ENCODE data around the gene RPS25.

The RPS25 gene

DNA sequence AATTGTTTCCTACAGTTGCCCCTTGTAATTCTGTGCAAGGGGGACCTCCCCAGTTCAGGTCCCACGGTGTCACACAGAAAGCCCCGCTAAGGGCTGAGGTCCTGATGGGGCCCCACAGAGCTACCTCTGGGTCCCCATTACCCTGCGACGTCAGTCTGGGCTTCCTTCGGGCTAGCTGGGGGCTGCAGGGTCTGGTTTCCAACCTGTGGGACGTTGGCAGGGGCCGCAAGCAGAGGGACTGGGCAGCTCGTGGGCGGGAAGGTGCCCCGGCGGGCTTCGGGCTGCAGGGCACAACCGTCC, 11.8 kb upstream of the RPS25 start:
- DNase-seq (ENCODE audit: low read depth) = no peak
- peak overlapping the region; percentile 95 for H3K4me3 ChIP-seq (ENCODE audit: control insufficient read depth, low read depth, low read length)
- TF ChIP-seq, protein P1, sequence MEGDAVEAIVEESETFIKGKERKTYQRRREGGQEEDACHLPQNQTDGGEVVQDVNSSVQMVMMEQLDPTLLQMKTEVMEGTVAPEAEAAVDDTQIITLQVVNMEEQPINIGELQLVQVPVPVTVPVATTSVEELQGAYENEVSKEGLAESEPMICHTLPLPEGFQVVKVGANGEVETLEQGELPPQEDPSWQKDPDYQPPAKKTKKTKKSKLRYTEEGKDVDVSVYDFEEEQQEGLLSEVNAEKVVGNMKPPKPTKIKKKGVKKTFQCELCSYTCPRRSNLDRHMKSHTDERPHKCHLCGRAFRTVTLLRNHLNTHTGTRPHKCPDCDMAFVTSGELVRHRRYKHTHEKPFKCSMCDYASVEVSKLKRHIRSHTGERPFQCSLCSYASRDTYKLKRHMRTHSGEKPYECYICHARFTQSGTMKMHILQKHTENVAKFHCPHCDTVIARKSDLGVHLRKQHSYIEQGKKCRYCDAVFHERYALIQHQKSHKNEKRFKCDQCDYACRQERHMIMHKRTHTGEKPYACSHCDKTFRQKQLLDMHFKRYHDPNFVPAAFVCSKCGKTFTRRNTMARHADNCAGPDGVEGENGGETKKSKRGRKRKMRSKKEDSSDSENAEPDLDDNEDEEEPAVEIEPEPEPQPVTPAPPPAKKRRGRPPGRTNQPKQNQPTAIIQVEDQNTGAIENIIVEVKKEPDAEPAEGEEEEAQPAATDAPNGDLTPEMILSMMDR (IDR thresholded peaks at IDR 0.05; ENCODE audit: control insufficient read depth, insufficient read depth, low read depth, low read length, missing control alignments) = no peak

DNA sequence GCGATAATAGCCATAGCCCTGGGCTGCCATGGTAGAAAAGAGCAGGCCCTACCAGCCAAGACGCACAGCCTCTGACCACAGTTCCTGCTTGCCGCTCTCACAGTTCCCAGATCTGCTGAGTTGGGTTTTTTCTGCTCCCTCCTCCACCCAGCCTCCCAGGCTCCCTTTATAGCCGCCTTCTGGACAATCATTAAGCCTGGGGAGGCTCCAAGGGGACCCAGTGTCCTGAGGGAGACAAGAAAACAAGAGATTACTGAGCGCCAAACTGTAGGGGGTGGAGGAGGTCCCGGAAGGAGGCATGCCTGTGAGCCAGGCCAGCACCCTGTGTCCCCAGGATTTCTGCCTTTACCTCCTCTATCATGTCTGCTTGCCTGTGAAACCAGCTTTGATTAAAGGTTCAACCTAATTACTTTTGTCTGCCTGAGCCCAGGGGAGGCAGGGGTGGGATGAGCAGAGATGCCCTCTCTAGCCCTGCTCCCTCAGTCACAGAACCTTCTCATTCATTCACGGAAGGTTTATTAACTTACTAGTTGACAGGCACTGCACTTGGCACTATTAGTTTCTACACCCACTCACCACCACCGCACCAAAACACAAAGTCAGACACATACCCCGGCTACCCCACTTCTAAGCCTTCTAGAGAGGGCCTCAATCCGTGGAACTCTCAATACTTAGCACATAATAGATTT, 11.3 kb upstream of the RPS25 start:
- no peak overlapping the region for H3K4me3 ChIP-seq (ENCODE audit: control insufficient read depth, low read depth, low read length)
- no peak for DNase-seq (ENCODE audit: low read depth)
- TF ChIP-seq, protein P1 (IDR thresholded peaks at IDR 0.05; ENCODE audit: control insufficient read depth, insufficient read depth, low read depth, low read length, missing control alignments) = no peak

DNA sequence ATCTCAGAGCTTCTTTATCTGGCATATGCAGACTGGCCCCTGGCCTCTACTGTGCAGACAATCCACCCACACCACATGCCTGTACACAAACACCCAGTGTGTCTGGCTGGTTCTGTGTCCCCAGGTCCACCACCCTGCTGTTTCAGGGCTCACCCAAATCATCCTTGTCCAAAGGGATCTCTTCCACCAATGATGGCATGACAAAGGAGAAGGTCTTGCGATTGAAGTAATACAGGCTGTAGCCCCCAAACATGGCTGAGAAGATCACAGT, 10.9 kb upstream of the RPS25 start:
- TF ChIP-seq, protein P1 (IDR thresholded peaks at IDR 0.05; ENCODE audit: control insufficient read depth, insufficient read depth, low read depth, low read length, missing control alignments) = no peak
- DNase-seq (ENCODE audit: low read depth) = no peak
- no peak overlapping the region for H3K4me3 ChIP-seq (ENCODE audit: control insufficient read depth, low read depth, low read length)

DNA sequence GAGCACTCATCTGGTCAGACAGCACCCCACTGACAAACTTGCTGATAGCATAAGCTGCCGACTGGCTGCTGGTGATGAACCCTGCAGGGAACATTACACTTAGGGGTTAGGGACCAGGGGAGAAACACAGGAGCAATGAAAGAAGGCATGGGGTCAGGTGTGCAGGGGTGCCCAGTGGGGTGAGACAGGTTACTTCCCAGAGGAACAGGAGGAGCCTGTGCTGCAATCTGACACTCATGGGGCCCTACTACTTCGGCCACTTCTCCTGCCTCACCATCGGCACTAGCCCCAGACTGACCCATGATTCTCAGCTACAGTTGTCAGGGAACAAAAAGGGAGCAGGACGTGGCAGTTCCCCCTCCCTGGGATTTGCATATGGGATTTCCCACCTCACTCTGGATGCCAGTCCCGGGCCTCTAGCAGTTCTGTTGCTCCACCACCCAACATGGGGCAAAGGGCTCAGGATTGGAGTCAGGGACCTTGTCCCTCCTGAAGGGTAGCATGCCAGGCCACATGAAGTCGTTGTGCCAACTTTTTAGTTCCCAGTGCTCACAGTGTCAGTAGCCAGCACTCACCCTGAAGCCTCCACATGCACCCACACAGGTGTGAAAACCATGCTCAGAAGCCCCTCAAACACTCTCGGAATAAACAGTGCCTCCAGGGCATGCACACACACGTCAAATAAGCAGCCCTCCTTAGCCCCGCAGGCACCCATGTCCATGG, 10.4 kb upstream of the RPS25 start:
- TF ChIP-seq, protein P1 (IDR thresholded peaks at IDR 0.05; ENCODE audit: control insufficient read depth, insufficient read depth, low read depth, low read length, missing control alignments) = no peak

DNA sequence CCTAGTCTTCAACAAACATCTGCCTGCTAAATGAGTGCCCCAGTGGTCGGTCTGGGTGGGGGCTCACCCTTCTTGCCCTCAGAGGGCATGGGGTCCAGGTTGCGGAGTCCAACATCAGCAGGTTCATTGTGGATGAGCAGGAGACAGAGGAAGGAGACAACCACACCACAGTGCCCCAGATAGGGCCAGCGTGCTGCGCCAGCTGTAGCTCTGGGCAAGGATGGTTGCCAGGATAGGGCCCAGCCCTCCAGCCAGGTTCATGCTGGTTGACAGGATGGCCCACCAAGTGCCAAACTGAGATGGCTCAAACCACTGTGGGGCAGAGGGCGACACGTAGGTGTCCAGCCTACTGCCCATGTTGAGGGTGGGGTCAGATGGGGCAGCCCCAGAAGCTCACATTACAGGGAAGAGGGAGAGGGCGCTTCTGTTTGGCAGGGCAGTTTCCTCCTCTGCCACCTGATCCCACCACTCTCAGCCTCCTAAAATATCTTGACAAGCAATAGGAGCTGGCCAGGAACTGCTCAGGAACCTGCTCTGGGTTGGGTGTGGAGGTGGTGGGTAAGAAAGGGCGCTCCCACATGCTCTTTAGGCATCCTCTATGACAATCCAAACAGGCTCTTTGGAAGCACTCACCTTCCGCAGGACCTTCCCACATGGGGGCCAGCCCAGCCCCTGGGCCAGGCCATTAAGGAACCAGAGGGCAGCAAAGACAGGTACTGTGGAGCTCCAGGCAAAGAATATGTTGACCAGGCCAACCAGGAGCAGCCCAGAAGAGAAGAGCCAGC, 9.6 kb upstream of the RPS25 start:
- TF ChIP-seq, protein P1 (IDR thresholded peaks at IDR 0.05; ENCODE audit: control insufficient read depth, insufficient read depth, low read depth, low read length, missing control alignments) = no peak
- no peak for DNase-seq (ENCODE audit: low read depth)
- no peak overlapping the region for H3K4me3 ChIP-seq (ENCODE audit: control insufficient read depth, low read depth, low read length)

More for the DNA sequence above, 10.4 kb upstream of the RPS25 start:
- no peak overlapping the region for H3K4me3 ChIP-seq (ENCODE audit: control insufficient read depth, low read depth, low read length)
- no peak for DNase-seq (ENCODE audit: low read depth)

DNA sequence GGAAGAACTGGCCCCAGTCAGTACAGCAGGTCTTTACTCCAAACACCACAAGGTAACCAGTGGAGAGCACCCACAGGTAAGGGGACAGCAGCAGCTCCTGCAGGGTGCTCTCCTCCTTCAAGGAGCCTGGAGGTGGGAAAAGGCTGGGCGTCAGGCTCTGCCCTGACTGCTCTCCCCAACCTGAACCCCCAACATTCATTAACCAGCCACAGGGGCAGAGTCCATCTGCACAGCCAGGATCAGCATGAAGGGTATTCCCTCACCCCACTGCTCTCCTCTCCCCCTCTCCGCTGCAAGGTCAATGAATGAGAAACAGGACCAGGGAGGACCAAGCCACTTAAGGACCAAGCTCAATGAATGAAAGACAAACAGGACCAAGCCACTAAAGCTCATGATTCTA, 8.8 kb upstream of the RPS25 start:
- DNase-seq (ENCODE audit: low read depth) = no peak
- TF ChIP-seq, protein P1 (IDR thresholded peaks at IDR 0.05; ENCODE audit: control insufficient read depth, insufficient read depth, low read depth, low read length, missing control alignments) = no peak
- no peak overlapping the region for H3K4me3 ChIP-seq (ENCODE audit: control insufficient read depth, low read depth, low read length)
